HepG2 (cell line): ENCODE measurements around the gene CRY1. TPM values are rescaled to one million over a fixed set of nuclear protein-coding genes. Genes with fewer than 3 reads are reported as not detected.

ENCODE experiments used
- MYC ChIP-seq: sonication (generic); formaldehyde crosslinking; IDR thresholded peaks from 2 replicates; pipeline ENCODE4 v1.9.0; 2021; ENCODE audit warnings: missing genetic modification reagents, borderline replicate concordance
- SMC3 ChIP-seq: IDR thresholded peaks from 2 replicates; pipeline ENCODE4 v1.6.1; 2011; ENCODE audit warnings: low read length, improper control_type of control experiment
- SOX5 ChIP-seq: IDR thresholded peaks from 2 replicates; pipeline ENCODE4 v1.6.1; 2016; ENCODE audit warnings: borderline replicate concordance
- ZFP41 ChIP-seq: sonication (generic); formaldehyde crosslinking; IDR thresholded peaks from 2 replicates; pipeline ENCODE4 v1.4.0; 2020; ENCODE audit warnings: mild to moderate bottlenecking, missing genetic modification reagents, borderline replicate concordance
- ZNF143 ChIP-seq: sonication (generic); formaldehyde crosslinking; IDR thresholded peaks from 2 replicates; pipeline ENCODE4 v1.4.0; 2020; ENCODE audit warnings: missing genetic modification reagents
- polyA plus RNA-seq, 8 experiments: library from polyadenylated mRNA; depleted of rRNA in 3 of 8; stranded (reverse) in 7 of 8; unstranded in 1 of 8; fragments of >200 nt; fragmentation: Illumina TruSeq in 4 of 8; extraction: Trizol in 4 of 8; gene quantifications; 2 replicates each; pipeline versions ENCODE4 v1.2.1 to v1.2.3, GENCODE V29; 2011 to 2016; ENCODE audit warnings: low read depth in 4 of 8, missing spikeins in 1 of 8, mixed read lengths in 1 of 8; ENCODE audit not compliant: insufficient read depth in 1 of 8
- total RNA-seq, 5 experiments: library from RNA; depleted of rRNA; stranded (reverse); fragments of >200 nt; fragmentation: Illumina TruSeq; extraction: Trizol; gene quantifications; 2 replicates each; pipeline ENCODE4 v1.2.3, GENCODE V29; 2016; ENCODE audit warnings: low read depth in 1 of 5
- TF ChIP-seq, protein P1 (sequence below): sonication (generic); formaldehyde crosslinking; IDR thresholded peaks from 2 replicates; pipeline ENCODE4 v1.4.0; 2020; ENCODE audit warnings: missing genetic modification reagents
- TF ChIP-seq, protein P2 (sequence below): IDR thresholded peaks from 2 replicates; pipeline ENCODE4 v1.6.1; 2012; ENCODE audit warnings: low read length, improper control_type of control experiment
- TF ChIP-seq, protein P3 (sequence below): sonication (generic); formaldehyde crosslinking; IDR thresholded peaks from 2 replicates; pipeline ENCODE4 v1.4.0; 2020; ENCODE audit warnings: missing genetic modification reagents
- TF ChIP-seq, protein P4 (sequence below): fragments of 450-650 bp; IDR thresholded peaks from 2 replicates; pipeline ENCODE4 v1.6.1; 2016
- TF ChIP-seq, protein P5 (sequence below): IDR thresholded peaks from 2 replicates; pipeline ENCODE4 v1.6.1; 2016

The CRY1 gene
- total and polyA plus RNA-seq, 2 of the 13 experiments (the other 11 are each of a cell fraction or from before 2014, with no cell fraction given), result 11.4 to 13.9 TPM

DNA sequence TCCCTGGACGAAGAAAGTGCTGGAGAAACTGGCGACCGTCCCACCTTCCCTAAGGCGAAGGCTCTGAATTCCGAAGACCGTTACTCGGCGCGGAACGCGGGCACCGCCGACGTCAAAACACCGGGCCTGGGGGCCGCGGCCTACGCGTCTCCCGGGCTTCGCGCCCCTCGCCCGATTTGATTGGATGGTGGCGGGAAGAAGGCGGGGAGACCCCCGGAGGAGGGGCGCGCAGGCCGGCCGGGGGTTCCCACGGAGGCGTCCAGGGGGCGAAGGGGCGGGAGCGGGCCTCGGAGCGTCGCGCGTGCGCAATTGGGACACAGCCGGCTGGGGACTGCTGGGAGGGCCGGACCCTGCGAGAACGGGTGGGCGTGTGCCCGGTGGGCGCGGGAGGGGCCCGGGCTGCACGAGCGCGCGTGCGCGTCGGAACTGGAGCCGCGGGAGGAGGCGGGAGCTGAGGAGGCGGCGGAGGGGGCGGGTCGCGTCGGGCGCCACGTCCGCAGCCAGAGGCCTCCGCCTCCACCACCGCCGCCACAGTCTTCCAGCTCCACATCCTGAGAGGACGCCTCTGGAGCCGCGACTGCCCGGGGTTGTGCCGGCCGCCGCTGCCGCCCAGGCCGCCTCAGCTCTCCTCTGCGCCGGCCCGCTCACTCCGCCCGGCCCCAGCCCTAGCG is 137.8 kb downstream of the CRY1 start, which contains the start of gene TMEM263 (continued):
- TF ChIP-seq, protein P1, sequence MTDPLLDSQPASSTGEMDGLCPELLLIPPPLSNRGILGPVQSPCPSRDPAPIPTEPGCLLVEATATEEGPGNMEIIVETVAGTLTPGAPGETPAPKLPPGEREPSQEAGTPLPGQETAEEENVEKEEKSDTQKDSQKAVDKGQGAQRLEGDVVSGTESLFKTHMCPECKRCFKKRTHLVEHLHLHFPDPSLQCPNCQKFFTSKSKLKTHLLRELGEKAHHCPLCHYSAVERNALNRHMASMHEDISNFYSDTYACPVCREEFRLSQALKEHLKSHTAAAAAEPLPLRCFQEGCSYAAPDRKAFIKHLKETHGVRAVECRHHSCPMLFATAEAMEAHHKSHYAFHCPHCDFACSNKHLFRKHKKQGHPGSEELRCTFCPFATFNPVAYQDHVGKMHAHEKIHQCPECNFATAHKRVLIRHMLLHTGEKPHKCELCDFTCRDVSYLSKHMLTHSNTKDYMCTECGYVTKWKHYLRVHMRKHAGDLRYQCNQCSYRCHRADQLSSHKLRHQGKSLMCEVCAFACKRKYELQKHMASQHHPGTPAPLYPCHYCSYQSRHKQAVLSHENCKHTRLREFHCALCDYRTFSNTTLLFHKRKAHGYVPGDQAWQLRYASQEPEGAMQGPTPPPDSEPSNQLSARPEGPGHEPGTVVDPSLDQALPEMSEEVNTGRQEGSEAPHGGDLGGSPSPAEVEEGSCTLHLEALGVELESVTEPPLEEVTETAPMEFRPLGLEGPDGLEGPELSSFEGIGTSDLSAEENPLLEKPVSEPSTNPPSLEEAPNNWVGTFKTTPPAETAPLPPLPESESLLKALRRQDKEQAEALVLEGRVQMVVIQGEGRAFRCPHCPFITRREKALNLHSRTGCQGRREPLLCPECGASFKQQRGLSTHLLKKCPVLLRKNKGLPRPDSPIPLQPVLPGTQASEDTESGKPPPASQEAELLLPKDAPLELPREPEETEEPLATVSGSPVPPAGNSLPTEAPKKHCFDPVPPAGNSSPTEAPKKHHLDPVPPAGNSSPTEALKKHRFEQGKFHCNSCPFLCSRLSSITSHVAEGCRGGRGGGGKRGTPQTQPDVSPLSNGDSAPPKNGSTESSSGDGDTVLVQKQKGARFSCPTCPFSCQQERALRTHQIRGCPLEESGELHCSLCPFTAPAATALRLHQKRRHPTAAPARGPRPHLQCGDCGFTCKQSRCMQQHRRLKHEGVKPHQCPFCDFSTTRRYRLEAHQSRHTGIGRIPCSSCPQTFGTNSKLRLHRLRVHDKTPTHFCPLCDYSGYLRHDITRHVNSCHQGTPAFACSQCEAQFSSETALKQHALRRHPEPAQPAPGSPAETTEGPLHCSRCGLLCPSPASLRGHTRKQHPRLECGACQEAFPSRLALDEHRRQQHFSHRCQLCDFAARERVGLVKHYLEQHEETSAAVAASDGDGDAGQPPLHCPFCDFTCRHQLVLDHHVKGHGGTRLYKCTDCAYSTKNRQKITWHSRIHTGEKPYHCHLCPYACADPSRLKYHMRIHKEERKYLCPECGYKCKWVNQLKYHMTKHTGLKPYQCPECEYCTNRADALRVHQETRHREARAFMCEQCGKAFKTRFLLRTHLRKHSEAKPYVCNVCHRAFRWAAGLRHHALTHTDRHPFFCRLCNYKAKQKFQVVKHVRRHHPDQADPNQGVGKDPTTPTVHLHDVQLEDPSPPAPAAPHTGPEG, result peak; percentile 65; the same call in 1 of the 2 replicates
- no peak for TF ChIP-seq ZNF143 (CRISPR knock-in tag)
- TF ChIP-seq SMC3, result no peak
- TF ChIP-seq, protein P2, sequence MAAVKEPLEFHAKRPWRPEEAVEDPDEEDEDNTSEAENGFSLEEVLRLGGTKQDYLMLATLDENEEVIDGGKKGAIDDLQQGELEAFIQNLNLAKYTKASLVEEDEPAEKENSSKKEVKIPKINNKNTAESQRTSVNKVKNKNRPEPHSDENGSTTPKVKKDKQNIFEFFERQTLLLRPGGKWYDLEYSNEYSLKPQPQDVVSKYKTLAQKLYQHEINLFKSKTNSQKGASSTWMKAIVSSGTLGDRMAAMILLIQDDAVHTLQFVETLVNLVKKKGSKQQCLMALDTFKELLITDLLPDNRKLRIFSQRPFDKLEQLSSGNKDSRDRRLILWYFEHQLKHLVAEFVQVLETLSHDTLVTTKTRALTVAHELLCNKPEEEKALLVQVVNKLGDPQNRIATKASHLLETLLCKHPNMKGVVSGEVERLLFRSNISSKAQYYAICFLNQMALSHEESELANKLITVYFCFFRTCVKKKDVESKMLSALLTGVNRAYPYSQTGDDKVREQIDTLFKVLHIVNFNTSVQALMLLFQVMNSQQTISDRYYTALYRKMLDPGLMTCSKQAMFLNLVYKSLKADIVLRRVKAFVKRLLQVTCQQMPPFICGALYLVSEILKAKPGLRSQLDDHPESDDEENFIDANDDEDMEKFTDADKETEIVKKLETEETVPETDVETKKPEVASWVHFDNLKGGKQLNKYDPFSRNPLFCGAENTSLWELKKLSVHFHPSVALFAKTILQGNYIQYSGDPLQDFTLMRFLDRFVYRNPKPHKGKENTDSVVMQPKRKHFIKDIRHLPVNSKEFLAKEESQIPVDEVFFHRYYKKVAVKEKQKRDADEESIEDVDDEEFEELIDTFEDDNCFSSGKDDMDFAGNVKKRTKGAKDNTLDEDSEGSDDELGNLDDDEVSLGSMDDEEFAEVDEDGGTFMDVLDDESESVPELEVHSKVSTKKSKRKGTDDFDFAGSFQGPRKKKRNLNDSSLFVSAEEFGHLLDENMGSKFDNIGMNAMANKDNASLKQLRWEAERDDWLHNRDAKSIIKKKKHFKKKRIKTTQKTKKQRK, result no peak
- no peak; the same call in 1 of the 2 replicates for TF ChIP-seq ZFP41 (CRISPR knock-in tag)
- TF ChIP-seq, protein P3, sequence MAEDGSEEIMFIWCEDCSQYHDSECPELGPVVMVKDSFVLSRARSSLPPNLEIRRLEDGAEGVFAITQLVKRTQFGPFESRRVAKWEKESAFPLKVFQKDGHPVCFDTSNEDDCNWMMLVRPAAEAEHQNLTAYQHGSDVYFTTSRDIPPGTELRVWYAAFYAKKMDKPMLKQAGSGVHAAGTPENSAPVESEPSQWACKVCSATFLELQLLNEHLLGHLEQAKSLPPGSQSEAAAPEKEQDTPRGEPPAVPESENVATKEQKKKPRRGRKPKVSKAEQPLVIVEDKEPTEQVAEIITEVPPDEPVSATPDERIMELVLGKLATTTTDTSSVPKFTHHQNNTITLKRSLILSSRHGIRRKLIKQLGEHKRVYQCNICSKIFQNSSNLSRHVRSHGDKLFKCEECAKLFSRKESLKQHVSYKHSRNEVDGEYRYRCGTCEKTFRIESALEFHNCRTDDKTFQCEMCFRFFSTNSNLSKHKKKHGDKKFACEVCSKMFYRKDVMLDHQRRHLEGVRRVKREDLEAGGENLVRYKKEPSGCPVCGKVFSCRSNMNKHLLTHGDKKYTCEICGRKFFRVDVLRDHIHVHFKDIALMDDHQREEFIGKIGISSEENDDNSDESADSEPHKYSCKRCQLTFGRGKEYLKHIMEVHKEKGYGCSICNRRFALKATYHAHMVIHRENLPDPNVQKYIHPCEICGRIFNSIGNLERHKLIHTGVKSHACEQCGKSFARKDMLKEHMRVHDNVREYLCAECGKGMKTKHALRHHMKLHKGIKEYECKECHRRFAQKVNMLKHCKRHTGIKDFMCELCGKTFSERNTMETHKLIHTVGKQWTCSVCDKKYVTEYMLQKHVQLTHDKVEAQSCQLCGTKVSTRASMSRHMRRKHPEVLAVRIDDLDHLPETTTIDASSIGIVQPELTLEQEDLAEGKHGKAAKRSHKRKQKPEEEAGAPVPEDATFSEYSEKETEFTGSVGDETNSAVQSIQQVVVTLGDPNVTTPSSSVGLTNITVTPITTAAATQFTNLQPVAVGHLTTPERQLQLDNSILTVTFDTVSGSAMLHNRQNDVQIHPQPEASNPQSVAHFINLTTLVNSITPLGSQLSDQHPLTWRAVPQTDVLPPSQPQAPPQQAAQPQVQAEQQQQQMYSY, result peak; percentile 62; the same call in 1 of the 2 replicates
- TF ChIP-seq, protein P4, sequence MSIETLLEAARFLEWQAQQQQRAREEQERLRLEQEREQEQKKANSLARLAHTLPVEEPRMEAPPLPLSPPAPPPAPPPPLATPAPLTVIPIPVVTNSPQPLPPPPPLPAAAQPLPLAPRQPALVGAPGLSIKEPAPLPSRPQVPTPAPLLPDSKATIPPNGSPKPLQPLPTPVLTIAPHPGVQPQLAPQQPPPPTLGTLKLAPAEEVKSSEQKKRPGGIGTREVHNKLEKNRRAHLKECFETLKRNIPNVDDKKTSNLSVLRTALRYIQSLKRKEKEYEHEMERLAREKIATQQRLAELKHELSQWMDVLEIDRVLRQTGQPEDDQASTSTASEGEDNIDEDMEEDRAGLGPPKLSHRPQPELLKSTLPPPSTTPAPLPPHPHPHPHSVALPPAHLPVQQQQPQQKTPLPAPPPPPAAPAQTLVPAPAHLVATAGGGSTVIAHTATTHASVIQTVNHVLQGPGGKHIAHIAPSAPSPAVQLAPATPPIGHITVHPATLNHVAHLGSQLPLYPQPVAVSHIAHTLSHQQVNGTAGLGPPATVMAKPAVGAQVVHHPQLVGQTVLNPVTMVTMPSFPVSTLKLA, result no peak
- no peak; the same call in 1 of the 2 replicates for TF ChIP-seq SOX5 (CRISPR knock-in tag)
- TF ChIP-seq, protein P5, sequence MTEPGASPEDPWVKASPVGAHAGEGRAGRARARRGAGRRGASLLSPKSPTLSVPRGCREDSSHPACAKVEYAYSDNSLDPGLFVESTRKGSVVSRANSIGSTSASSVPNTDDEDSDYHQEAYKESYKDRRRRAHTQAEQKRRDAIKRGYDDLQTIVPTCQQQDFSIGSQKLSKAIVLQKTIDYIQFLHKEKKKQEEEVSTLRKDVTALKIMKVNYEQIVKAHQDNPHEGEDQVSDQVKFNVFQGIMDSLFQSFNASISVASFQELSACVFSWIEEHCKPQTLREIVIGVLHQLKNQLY, result peak; percentile 46; the same call in 1 of the 2 replicates
- peak; percentile 57; the same call in 1 of the 2 replicates for TF ChIP-seq MYC
